Esophagus (tissue), 2 donors: ENCODE measurements around the gene ATL2. TPM values are rescaled to one million over a fixed set of nuclear protein-coding genes. Genes with fewer than 3 reads are reported as not detected.

Experiments used
- H3K27ac ChIP-seq, 2 donors: one replicate each; pipeline ENCODE4 v1.5.1; 2013; ENCODE audit warnings: low read depth in 2 of 2, mild to moderate bottlenecking in 2 of 2, inconsistent platforms in 1 of 2, low read length in 1 of 2, moderate library complexity in 1 of 2
- H3K27me3 ChIP-seq, 2 donors: one replicate each; pipeline ENCODE4 v1.6.1; 2013; ENCODE audit warnings: low read length in 2 of 2, control low read depth in 1 of 2, mild to moderate bottlenecking in 1 of 2; ENCODE audit not compliant: insufficient read depth in 2 of 2, control insufficient read depth in 1 of 2
- H3K36me3 ChIP-seq, 2 donors: one replicate each; pipeline ENCODE4 v1.6.1; 2013; ENCODE audit warnings: low read length in 1 of 2; ENCODE audit not compliant: control insufficient read depth in 2 of 2, insufficient read depth in 2 of 2
- H3K4me1 ChIP-seq, 2 donors: one replicate each; pipeline ENCODE4 v1.6.1; 2013; ENCODE audit warnings: low read length in 1 of 2; ENCODE audit not compliant: control insufficient read depth in 2 of 2, insufficient read depth in 2 of 2
- H3K4me3 ChIP-seq, 2 donors: one replicate each; pipeline ENCODE4 v1.5.1; 2013; ENCODE audit warnings: low read length in 2 of 2, mild to moderate bottlenecking in 2 of 2, low read depth in 1 of 2, moderate library complexity in 1 of 2
- H3K9me3 ChIP-seq, 2 donors: one replicate each; pipeline ENCODE4 v1.6.1; 2013; ENCODE audit warnings: mild to moderate bottlenecking in 2 of 2, low read depth in 1 of 2, low read length in 1 of 2, moderate library complexity in 1 of 2; ENCODE audit not compliant: control insufficient read depth in 2 of 2, insufficient read depth in 1 of 2
- WGBS, 2 donors: extraction: QIAGEN DNeasy Blood & Tissue Kit; methylation state at CpG; one replicate each; pipeline ENCODE4 v1.1.7; 2013; 5-methylcytosine and 5-hydroxymethylcytosine counted together
- polyA plus RNA-seq, 2 donors: library from polyadenylated mRNA; stranded (reverse); fragments of 200-250 nt; gene quantifications; one replicate each; pipeline ENCODE4 v1.2.3, GENCODE V29; 2013
- donor health status: healthy with polysubstance abuse.
- donor health status: Bipolar disorder and iron deficiency.

The ATL2 gene
- polyA plus RNA-seq, 2 donors, result 27.9 to 41.7 TPM

DNA sequence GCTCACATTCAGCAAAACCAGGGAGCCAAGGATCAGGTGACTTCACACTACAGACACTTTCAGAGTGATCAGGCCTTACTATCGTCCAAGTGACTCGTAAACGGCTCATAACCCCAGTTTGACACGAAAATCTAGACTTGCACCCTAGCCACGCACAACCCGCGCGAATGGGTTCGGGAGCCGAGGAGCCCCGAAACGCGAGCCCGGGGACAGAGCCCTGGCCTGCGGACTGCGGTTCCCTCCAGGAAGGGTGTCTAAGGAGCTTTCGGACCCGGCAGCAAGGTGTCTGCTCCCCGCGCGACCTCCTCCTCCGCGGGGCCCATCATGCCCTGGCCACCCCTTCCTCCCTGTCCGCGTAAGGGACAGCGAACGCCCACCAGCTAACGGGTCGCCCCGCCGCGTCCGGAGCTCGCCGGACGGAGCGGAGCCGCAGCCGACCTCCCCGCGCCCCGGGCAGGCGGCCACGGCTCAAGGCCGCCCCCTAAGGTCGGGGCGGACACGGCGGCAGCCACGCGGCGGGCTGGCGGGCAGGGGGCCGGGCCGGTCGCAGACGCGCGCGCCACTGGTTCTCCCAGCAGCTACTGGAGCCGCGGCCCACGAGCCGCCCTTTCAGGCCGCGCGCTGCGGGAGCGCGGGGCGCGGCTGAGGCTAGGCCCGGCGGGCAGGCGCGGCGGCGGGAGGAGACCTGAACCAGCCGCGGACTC, 575 bp downstream of the ATL2 start:
- Histone ChIP-seq H3K27ac (peak overlapping the region; percentile 99), H3K27me3 (no peaks in the 10 kb centered on the region), H3K4me1 (no peaks in the 10 kb centered on the region), H3K36me3 (no peaks in the 10 kb centered on the region), H3K4me3 (peak overlapping the region; percentile 81 to 100), H3K9me3 (no peaks in the 10 kb centered on the region)
- WGBS, 2 donors, result 0 to 1% methylated on average over 65 to 80 of the region's 80 CpGs

DNA sequence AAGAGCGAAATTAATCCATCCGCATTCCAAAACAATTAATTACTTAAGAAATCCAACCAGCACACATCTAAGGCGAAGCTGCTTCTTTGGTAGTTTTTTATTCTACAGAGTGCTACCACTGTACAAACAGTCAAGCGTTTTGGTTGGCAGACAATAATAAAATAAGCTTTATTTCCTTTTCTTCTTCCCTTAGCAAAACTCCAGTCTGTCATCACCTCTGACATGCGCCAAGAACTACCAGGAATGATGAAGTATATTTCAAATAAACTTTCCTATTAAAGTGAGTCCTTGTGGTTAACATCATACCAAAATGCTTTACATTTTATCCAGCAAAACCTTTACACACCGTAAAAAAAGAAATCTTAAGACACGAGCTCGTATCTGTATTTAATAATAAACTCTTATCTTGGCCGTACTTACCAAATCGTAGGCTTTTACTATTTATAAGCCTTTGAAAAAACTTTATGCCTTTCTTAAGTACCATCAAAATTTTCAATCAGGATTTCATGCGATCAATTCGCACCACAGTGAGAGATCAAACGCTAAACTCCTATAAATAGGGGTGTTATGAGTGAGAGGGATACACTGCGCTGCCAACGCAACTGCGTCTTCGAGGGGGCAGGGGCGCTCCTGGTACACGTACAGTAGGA, 1.3 kb downstream of the ATL2 start:
- Histone ChIP-seq H3K9me3 (no peaks in the 10 kb centered on the region), H3K27ac (peak overlapping the region; percentile 99), H3K36me3 (no peaks in the 10 kb centered on the region), H3K27me3 (no peaks in the 10 kb centered on the region), H3K4me3 (peak overlapping the region; percentile 81 to 100), H3K4me1 (no peaks in the 10 kb centered on the region)
- WGBS, 2 donors, result 9 to 11% methylated on average over 19 of the region's 19 CpGs

DNA sequence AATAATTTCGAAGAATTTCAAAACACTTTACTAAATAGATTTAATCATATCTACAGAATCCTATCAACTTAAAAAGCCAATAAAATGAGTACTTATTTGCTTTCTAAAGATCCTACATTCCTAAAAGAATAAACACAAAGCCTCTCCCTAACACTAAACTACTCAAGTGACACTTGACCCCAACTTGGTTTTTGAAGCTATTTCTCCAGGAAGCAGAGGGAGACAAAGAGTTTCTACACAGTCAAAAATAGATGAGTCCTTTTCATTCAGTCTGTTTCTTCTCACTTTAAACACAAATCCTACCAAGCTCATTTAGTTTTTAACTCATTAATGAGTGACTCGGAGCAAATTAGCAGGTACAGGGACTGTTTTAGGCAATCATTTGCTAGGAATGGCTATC, 2.1 kb downstream of the ATL2 start:
- H3K27ac ChIP-seq, result peak overlapping the region in 1 of 2 donors; percentile 47
- no peaks in the 10 kb centered on the region for H3K4me1 ChIP-seq
- 45 to 57% methylated on average over 2 of the region's 2 CpGs for WGBS, 2 donors
- peak overlapping the region in 1 of 2 donors; percentile 81 for H3K4me3 ChIP-seq
- no peaks in the 10 kb centered on the region for H3K9me3 ChIP-seq
- H3K36me3 ChIP-seq, result no peaks in the 10 kb centered on the region
- no peaks in the 10 kb centered on the region for H3K27me3 ChIP-seq

DNA sequence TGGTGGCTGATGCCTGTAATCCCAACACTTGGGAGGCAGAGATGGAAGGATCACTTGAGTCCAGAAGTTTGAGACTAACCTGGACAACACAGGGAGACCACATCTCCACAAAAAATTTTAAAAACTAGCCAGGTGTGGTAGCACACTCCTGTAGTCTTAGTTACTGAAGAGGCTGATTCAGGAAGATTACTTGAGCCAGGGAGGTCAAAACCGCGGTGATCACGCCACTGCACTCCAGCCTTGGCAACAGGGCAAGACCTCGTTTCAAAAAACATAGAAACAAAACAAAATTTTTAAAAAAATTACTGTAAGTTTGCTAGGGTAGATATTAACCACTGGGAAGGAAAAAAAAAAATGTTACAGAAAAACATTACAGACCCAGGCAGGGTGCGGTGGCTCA, 5.8 kb downstream of the ATL2 start:
- Histone ChIP-seq H3K4me1 (no peaks in the 10 kb centered on the region), H3K4me3 (no peak overlapping the region), H3K27me3 (no peaks in the 10 kb centered on the region), H3K36me3 (no peaks in the 10 kb centered on the region), H3K9me3 (no peaks in the 10 kb centered on the region), H3K27ac (no peak overlapping the region)
- 78 to 79% methylated on average over 5 of the region's 5 CpGs for WGBS, 2 donors

DNA sequence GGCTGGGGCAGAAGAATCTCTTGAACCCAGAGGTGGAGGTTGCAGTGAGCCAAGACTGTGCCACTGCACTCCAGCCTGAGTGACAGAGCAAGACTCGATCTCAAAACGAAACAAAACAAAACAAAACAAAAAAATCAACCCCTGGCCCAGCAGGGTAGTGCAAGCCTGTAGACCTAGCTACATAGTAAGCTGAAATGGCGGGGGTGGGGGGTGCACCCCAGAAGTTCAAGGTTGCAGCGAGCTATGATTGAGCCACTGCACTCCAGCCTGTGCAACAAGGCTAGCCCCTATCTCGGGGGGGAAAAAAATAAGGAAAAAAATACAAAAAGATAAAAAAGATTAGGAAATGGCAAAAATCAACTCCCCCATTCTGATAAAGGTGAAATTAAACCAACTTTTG, 6.4 kb downstream of the ATL2 start:
- no peaks in the 10 kb centered on the region for H3K4me1 ChIP-seq
- 92 to 94% methylated on average over 5 of the region's 5 CpGs for WGBS, 2 donors
- no peak overlapping the region for H3K27ac ChIP-seq

DNA sequence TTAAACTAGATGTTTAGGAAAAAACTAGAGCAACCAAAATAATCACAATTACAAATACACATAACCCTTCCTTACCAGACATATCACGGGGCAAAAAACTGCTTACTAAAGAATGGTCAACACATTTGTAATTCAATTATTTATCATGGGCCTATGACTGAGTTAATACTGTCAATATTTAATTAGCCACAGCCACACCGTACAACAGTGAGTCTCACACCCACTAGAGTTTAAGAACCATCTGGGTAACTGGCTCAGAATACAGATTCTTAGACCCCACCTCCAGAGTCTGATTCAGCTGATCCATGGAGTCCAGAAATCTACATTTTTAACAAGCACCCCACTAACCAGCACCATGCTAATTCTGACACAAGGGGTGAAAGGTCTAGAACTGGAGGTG, 14.8 kb downstream of the ATL2 start:
- Histone ChIP-seq H3K27ac (no peak overlapping the region), H3K36me3 (no peaks in the 10 kb centered on the region), H3K4me3 (no peak overlapping the region), H3K4me1 (no peaks in the 10 kb centered on the region), H3K9me3 (no peaks in the 10 kb centered on the region), H3K27me3 (no peaks in the 10 kb centered on the region)
- 41 to 44% methylated on average over 2 of the region's 2 CpGs for WGBS, 2 donors

More for the DNA sequence above, 6.4 kb downstream of the ATL2 start:
- H3K36me3 ChIP-seq, result no peaks in the 10 kb centered on the region
- H3K4me3 ChIP-seq, result no peak overlapping the region
- no peaks in the 10 kb centered on the region for H3K9me3 ChIP-seq
- H3K27me3 ChIP-seq, result no peaks in the 10 kb centered on the region

DNA sequence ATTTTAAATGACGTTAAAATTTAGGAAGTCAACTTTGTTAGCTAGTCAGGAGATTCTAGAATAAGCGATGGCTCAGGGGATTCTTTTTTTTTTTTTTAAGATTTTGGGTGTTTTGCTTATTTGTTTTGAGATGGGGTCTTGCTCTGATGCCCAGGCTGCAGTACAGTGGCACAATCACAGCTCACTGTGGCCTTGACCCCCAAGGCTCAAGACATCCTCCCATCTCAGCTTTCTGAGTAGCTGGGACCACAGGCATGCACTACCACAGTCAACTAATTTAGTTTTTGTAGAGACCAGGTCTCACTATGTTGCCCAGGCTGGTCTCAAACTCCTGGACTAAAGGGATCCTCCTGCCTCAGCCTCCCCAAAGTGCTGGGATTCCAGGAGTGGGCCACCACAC, 16.9 kb downstream of the ATL2 start:
- Histone ChIP-seq H3K4me1 (no peaks in the 10 kb centered on the region), H3K27ac (no peak overlapping the region), H3K9me3 (no peaks in the 10 kb centered on the region), H3K36me3 (no peaks in the 10 kb centered on the region), H3K27me3 (no peaks in the 10 kb centered on the region), H3K4me3 (no peak overlapping the region)
- 84 to 94% methylated on average over 2 of the region's 2 CpGs for WGBS, 2 donors

DNA sequence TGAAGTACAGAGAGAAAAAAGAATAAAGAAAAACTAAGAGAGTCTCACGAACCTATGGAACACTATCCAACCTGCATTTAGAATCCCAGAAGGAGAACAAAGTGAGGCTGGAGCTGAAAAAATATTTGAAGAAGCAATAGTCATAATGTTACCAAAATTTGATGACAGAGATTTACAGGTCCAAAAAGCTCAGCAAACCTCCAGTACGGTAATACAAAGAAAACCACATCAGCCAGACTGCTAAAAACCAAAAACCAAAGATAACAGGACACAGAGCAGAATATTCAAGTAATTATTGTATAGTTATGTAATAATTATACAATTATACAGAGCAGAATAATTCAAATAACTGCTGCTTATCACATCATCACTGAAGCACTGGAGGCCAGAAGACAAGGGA, 23.7 kb downstream of the ATL2 start:
- no peak overlapping the region for H3K4me3 ChIP-seq
- 83 to 84% methylated on average over 2 of the region's 2 CpGs for WGBS, 2 donors
- no peaks in the 10 kb centered on the region for H3K9me3 ChIP-seq
- no peaks in the 10 kb centered on the region for H3K4me1 ChIP-seq
- H3K27me3 ChIP-seq, result no peaks in the 10 kb centered on the region
- H3K36me3 ChIP-seq, result no peaks in the 10 kb centered on the region
- no peak overlapping the region for H3K27ac ChIP-seq

DNA sequence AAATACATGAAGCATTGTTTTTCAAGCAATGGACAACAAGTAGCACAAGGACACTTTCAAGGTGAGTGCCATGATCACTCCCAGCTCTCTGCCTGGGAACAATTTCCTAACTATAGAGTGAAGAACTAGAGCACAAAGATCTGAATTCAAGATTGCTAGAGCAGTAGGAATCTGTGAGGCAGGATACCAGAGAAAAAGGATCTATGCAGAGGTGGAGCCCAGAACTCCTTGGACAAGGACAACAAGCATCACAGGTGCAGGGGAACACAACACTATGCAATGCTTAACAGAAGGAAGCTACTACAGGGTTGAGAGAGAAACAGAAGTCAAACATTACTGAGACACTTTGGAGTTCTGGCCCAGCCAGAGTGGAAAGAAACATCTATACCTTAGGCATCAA, 24.7 kb downstream of the ATL2 start:
- H3K27ac ChIP-seq, result peak overlapping the region in 1 of 2 donors; percentile 3

More for the DNA sequence above, 24.7 kb downstream of the ATL2 start:
- no peaks in the 10 kb centered on the region for H3K4me1 ChIP-seq
- H3K36me3 ChIP-seq, result no peaks in the 10 kb centered on the region
- H3K4me3 ChIP-seq, result no peak overlapping the region
- H3K9me3 ChIP-seq, result no peaks in the 10 kb centered on the region
- no peaks in the 10 kb centered on the region for H3K27me3 ChIP-seq
